H9 (cell line): ENCODE results near the gene TBC1D4. TPM values are rescaled to one million over a fixed set of nuclear protein-coding genes. Genes with fewer than 3 reads are reported as not detected.

ENCODE experiments used
- DNase-seq: peaks from one replicate; pipeline ENCODE4 v3.0.0-alpha.2; 2017
- H2AFZ ChIP-seq: one replicate; pipeline ENCODE4 v1.6.1; 2013; ENCODE audit warnings: mild to moderate bottlenecking, low read length, control low read depth, moderate library complexity
- H2AK5ac ChIP-seq: 2 replicates; pipeline ENCODE4 v1.6.1; 2013; ENCODE audit warnings: low read length, control low read depth, mixed read lengths; ENCODE audit not compliant: insufficient read length
- H2BK120ac ChIP-seq: one replicate; pipeline ENCODE4 v1.6.1; 2013; ENCODE audit warnings: low read depth, mild to moderate bottlenecking, low read length, control low read depth, inconsistent platforms; ENCODE audit not compliant: poor library complexity, severe bottlenecking
- H2BK12ac ChIP-seq: 2 replicates; pipeline ENCODE4 v1.6.1; 2013; ENCODE audit warnings: low read length, control low read depth, mixed read lengths, low read depth; ENCODE audit not compliant: insufficient read length
- H2BK15ac ChIP-seq: 2 replicates; pipeline ENCODE4 v1.6.1; 2013; ENCODE audit warnings: low read depth, low read length, control low read depth
- H2BK20ac ChIP-seq: one replicate; pipeline ENCODE4 v1.6.1; 2013; ENCODE audit warnings: low read depth, mild to moderate bottlenecking, low read length, control low read depth, inconsistent platforms; ENCODE audit not compliant: poor library complexity, severe bottlenecking
- H2BK5ac ChIP-seq: 2 replicates; pipeline ENCODE4 v1.6.1; 2013; ENCODE audit warnings: low read length, control low read depth, mixed read lengths; ENCODE audit not compliant: insufficient read length
- H3K14ac ChIP-seq: 2 replicates; pipeline ENCODE4 v1.6.1; 2013; ENCODE audit warnings: low read length, control low read depth; ENCODE audit not compliant: insufficient read depth
- H3K18ac ChIP-seq: 2 replicates; pipeline ENCODE4 v1.6.1; 2013; ENCODE audit warnings: low read depth, mild to moderate bottlenecking, mixed read lengths, low read length, control low read depth; ENCODE audit not compliant: insufficient read length
- H3K23ac ChIP-seq: 2 replicates; pipeline ENCODE4 v1.6.1; 2013; ENCODE audit warnings: low read length, control low read depth, mixed read lengths, low read depth; ENCODE audit not compliant: insufficient read length
- H3K23me2 ChIP-seq: 2 replicates; pipeline ENCODE4 v1.6.1; 2013; ENCODE audit warnings: low read depth, mild to moderate bottlenecking, mixed read lengths, low read length, control low read depth; ENCODE audit not compliant: insufficient read length, poor library complexity, severe bottlenecking
- H3K27ac ChIP-seq: 2 replicates; pipeline ENCODE4 v1.5.1; 2013; ENCODE audit warnings: low read length, control low read depth, mixed read lengths, low read depth; ENCODE audit not compliant: insufficient read length
- H3K27me3 ChIP-seq: 2 replicates; pipeline ENCODE4 v1.6.1; 2013; ENCODE audit warnings: low read length, control low read depth, inconsistent platforms; ENCODE audit not compliant: insufficient read depth
- H3K4ac ChIP-seq: 2 replicates; pipeline ENCODE4 v1.6.1; 2013; ENCODE audit warnings: low read depth, mild to moderate bottlenecking, control low read depth, inconsistent platforms, low read length, moderate library complexity
- H3K4me1 ChIP-seq: 2 replicates; pipeline ENCODE4 v1.6.1; 2013; ENCODE audit warnings: low read length, control low read depth, inconsistent platforms; ENCODE audit not compliant: insufficient read depth
- H3K4me2 ChIP-seq: 2 replicates; pipeline ENCODE4 v1.6.1; 2013; ENCODE audit warnings: low read length, control low read depth, mixed read lengths; ENCODE audit not compliant: insufficient read length, insufficient read depth
- H3K56ac ChIP-seq: 2 replicates; pipeline ENCODE4 v1.6.1; 2013; ENCODE audit warnings: low read depth, mild to moderate bottlenecking, mixed read lengths, low read length, control low read depth; ENCODE audit not compliant: insufficient read length
- H3K79me1 ChIP-seq: 2 replicates; pipeline ENCODE4 v1.6.1; 2013; ENCODE audit warnings: low read depth, mild to moderate bottlenecking, moderate library complexity, low read length, control low read depth, inconsistent platforms; ENCODE audit not compliant: insufficient read depth, poor library complexity, severe bottlenecking
- H3K79me2 ChIP-seq: 2 replicates; pipeline ENCODE4 v1.6.1; 2013; ENCODE audit warnings: low read length, control low read depth, inconsistent platforms; ENCODE audit not compliant: insufficient read depth
- H3K9ac ChIP-seq: 2 replicates; pipeline ENCODE4 v1.6.1; 2013; ENCODE audit warnings: low read length, control low read depth, mixed read lengths; ENCODE audit not compliant: insufficient read length; ENCODE audit errors: extremely low read depth
- H3K9me3 ChIP-seq: one replicate; pipeline ENCODE4 v1.6.1; 2013; ENCODE audit warnings: low read depth, low read length, inconsistent platforms; ENCODE audit not compliant: control insufficient read depth
- H3T11ph ChIP-seq: one replicate; pipeline ENCODE4 v1.6.1; 2013; ENCODE audit warnings: mild to moderate bottlenecking, low read length, control low read depth, inconsistent platforms
- H4K20me1 ChIP-seq: one replicate; pipeline ENCODE4 v1.6.1; 2013; ENCODE audit not compliant: control insufficient read depth, insufficient read length, insufficient read depth
- H4K5ac ChIP-seq: 2 replicates; pipeline ENCODE4 v1.6.1; 2013; ENCODE audit warnings: low read depth, mild to moderate bottlenecking, mixed read lengths, low read length, control low read depth; ENCODE audit not compliant: insufficient read length
- H4K8ac ChIP-seq: replicated peaks from 2 replicates; pipeline ENCODE4 v1.6.1; 2013; ENCODE audit warnings: low read length, control low read depth, mixed read lengths, low read depth; ENCODE audit not compliant: insufficient read length
- H4K91ac ChIP-seq: 2 replicates; pipeline ENCODE4 v1.6.1; 2013; ENCODE audit warnings: low read depth, mild to moderate bottlenecking, moderate library complexity, mixed read lengths, low read length, control low read depth; ENCODE audit not compliant: insufficient read length
- H3K27ac Mint-ChIP-seq, 3 experiments: 2 replicates in 2 of 3; 3 replicates in 1 of 3; pipeline ENCODE4 v1.8.0; 2020 to 2021; ENCODE audit warnings: mixed read lengths in 3 of 3, mild to moderate bottlenecking in 1 of 3, moderate library complexity in 1 of 3
- H3K27me3 Mint-ChIP-seq: 2 replicates; pipeline ENCODE4 v1.8.0; 2021; ENCODE audit warnings: low read depth, mild to moderate bottlenecking, moderate library complexity, mixed read lengths
- H3K36me3 Mint-ChIP-seq, 3 experiments: 2 replicates in 2 of 3; 3 replicates in 1 of 3; pipeline ENCODE4 v1.8.0; 2020 to 2021; ENCODE audit warnings: low read depth in 3 of 3, mixed read lengths in 3 of 3; ENCODE audit not compliant: insufficient read depth in 1 of 3
- H3K4me1 Mint-ChIP-seq, 2 experiments: 2 replicates each; pipeline ENCODE4 v1.8.0; 2020; ENCODE audit warnings: mixed read lengths in 2 of 2
- H3K4me3 Mint-ChIP-seq, 2 experiments: 2 replicates in 1 of 2; 3 replicates in 1 of 2; pipeline ENCODE4 v1.8.0; 2020 to 2021; ENCODE audit warnings: mild to moderate bottlenecking in 2 of 2, mixed read lengths in 2 of 2, moderate library complexity in 1 of 2
- H3K9me3 Mint-ChIP-seq, 2 experiments: 2 replicates in 1 of 2; 3 replicates in 1 of 2; pipeline ENCODE4 v1.8.0; 2020; ENCODE audit warnings: mild to moderate bottlenecking in 2 of 2, mixed read lengths in 2 of 2, moderate library complexity in 1 of 2
- WGBS: extraction: QIAGEN DNeasy Blood & Tissue Kit; methylation state at CpG from one replicate; pipeline ENCODE4 v1.1.7; 2013; ENCODE audit warnings: missing lambda C conversion rate, low lambda C conversion rate, mixed read lengths; ENCODE audit not compliant: insufficient read length; ENCODE audit errors: extremely low coverage; 5-methylcytosine and 5-hydroxymethylcytosine counted together
- total RNA-seq: library from RNA; stranded (reverse); gene quantifications from 2 replicates; pipeline ENCODE4 v1.2.1, GENCODE V29; 2021
- TF ChIP-seq, protein P1 (sequence below): fragments of 200-600 bp; sonication (generic); conservative IDR thresholded peaks from 3 replicates; pipeline ENCODE4 v1.8.0; 2021; ENCODE audit warnings: antibody characterized with exemption, mild to moderate bottlenecking

TBC1D4 gene
- total RNA-seq, 1 experiment from 2014 or later = 10.5 TPM

DNA sequence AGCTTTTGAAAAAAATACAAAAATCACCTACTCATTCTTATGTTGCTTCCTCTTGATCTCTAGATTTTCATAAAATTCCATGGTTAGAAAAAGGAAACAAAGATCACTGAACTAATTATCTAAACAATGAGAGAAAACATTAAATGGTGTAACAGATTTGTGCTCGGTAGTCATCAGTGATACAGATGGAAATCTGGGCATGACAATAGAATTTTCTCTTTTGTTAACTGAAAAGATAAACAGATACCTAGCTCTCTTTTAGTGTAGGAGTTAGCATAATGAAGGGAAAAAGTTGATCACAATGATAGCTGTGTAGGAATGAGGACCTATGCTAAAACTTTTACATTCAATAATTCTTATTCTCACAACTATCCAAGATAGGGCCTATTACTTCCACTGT lies 103.7 kb downstream of the TBC1D4 start:
- H3K79me2 ChIP-seq = 0 out of 2 replicates have a peak, but pooled peaks cover 1% of the 10 kb centered on the region
- no peaks in the 10 kb centered on the region for H3K27me3 ChIP-seq
- H3K79me1 ChIP-seq = peaks cover 2% of the 10 kb centered on the region
- H3K23ac ChIP-seq = no peak overlapping the region
- no peak overlapping the region; a peak in 1 of 7 replicates for H3K27ac Mint-ChIP-seq
- no peak overlapping the region for H3K4ac ChIP-seq
- no peaks in the 10 kb centered on the region for H3K23me2 ChIP-seq
- TF ChIP-seq, protein P1, sequence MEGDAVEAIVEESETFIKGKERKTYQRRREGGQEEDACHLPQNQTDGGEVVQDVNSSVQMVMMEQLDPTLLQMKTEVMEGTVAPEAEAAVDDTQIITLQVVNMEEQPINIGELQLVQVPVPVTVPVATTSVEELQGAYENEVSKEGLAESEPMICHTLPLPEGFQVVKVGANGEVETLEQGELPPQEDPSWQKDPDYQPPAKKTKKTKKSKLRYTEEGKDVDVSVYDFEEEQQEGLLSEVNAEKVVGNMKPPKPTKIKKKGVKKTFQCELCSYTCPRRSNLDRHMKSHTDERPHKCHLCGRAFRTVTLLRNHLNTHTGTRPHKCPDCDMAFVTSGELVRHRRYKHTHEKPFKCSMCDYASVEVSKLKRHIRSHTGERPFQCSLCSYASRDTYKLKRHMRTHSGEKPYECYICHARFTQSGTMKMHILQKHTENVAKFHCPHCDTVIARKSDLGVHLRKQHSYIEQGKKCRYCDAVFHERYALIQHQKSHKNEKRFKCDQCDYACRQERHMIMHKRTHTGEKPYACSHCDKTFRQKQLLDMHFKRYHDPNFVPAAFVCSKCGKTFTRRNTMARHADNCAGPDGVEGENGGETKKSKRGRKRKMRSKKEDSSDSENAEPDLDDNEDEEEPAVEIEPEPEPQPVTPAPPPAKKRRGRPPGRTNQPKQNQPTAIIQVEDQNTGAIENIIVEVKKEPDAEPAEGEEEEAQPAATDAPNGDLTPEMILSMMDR = no peak
- H3K9me3 ChIP-seq = no peaks in the 10 kb centered on the region
- no CpG with 5 or more reads among the region's 1 CpG for WGBS
- H2AK5ac ChIP-seq = no peak overlapping the region
- H2BK15ac ChIP-seq = no peak overlapping the region
- peaks cover under 1% of the 10 kb centered on the region; the same call in 1 of the 2 replicates for H3K4me1 ChIP-seq
- H3K9me3 Mint-ChIP-seq = no peaks in the 10 kb centered on the region
- no peaks in the 10 kb centered on the region for H3K36me3 Mint-ChIP-seq
- H3K9ac ChIP-seq = no peak overlapping the region
- no peak overlapping the region for H2BK5ac ChIP-seq
- H3K18ac ChIP-seq = no peak overlapping the region
- DNase-seq = no peak
- H3K14ac ChIP-seq = no peak overlapping the region
- no peak overlapping the region for H3K4me3 Mint-ChIP-seq
- no peak overlapping the region for H2BK12ac ChIP-seq
- H4K91ac ChIP-seq = no peak overlapping the region
- no peak overlapping the region for H2BK20ac ChIP-seq
- H3K27me3 Mint-ChIP-seq = no peaks in the 10 kb centered on the region
- H4K20me1 ChIP-seq = no peaks in the 10 kb centered on the region
- H2BK120ac ChIP-seq = no peak overlapping the region
- no peak overlapping the region for H3K4me2 ChIP-seq
- no peak overlapping the region for H2AFZ ChIP-seq
- peaks cover 0 to 5% of the 10 kb centered on the region in 2 experiments; a peak in 2 of 4 replicates for H3K4me1 Mint-ChIP-seq
- no peak overlapping the region for H3T11ph ChIP-seq
- no peak overlapping the region for H4K8ac ChIP-seq
- no peak overlapping the region for H3K27ac ChIP-seq
- no peak overlapping the region for H3K56ac ChIP-seq
- H4K5ac ChIP-seq = no peak overlapping the region
